HFF-Myc (cell line): Measurements from ENCODE around the gene B4GALT2.

ENCODE experiments used
- DNase-seq: peaks from one replicate; pipeline ENCODE4 v3.0.0-alpha.2; 2011; ENCODE audit warnings: low read depth; ENCODE audit errors: extremely low read depth
- H3K4me3 ChIP-seq: replicated peaks from 2 replicates; pipeline ENCODE4 v1.5.1; 2011; ENCODE audit warnings: low read depth, mild to moderate bottlenecking, control low read depth, low read length
- CTCF ChIP-seq: IDR thresholded peaks from 2 replicates; pipeline ENCODE4 v1.5.1; 2012; ENCODE audit warnings: mild to moderate bottlenecking, low read depth, low read length, control low read depth; ENCODE audit errors: missing control alignments

Gene B4GALT2

GRCh38 chr1:43933386-43934100 lies 45.5 kb upstream of the B4GALT2 start, which contains the start of gene ARTN:
Gene ARTN, plus strand, starts transcription at chr1:43933801. Its CDS starts 1,856 bp downstream, at chr1:43935657.
- no peak for TF ChIP-seq CTCF
- no peak for DNase-seq
- peak within 1 kb of the TSS; percentile 44 for H3K4me3 ChIP-seq

GRCh38 chr1:43934101-43934985 lies 44.7 kb upstream of the B4GALT2 start:
- H3K4me3 ChIP-seq, result peak overlapping the region; percentile 44; the same call in 1 of the 2 replicates
- no peak for DNase-seq
- peak; percentile 91 for TF ChIP-seq CTCF

GRCh38 chr1:43934986-43935324 lies 44.1 kb upstream of the B4GALT2 start:
- TF ChIP-seq CTCF, result no peak
- no peak for DNase-seq
- H3K4me3 ChIP-seq, result no peak overlapping the region

GRCh38 chr1:43935711-43936427 lies 43.1 kb upstream of the B4GALT2 start:
- DNase-seq, result no peak
- peak overlapping the region; percentile 22; the same call in 1 of the 2 replicates for H3K4me3 ChIP-seq
- no peak for TF ChIP-seq CTCF

- DNase-seq, result no peak
- H3K4me3 ChIP-seq, result no peak overlapping the region
- no peak for TF ChIP-seq CTCF
Measured at GRCh38 chr1:43936431-43937151, 42.4 kb upstream of the B4GALT2 start.

- no peak for DNase-seq
- TF ChIP-seq CTCF, result no peak
- H3K4me3 ChIP-seq, result no peak overlapping the region
Measured at GRCh38 chr1:43937179-43937865, 41.7 kb upstream of the B4GALT2 start.
